GM12872 (cell line): ENCODE results near the gene CLASRP.

Source experiments
- TF ChIP-seq, protein P1 (sequence below): IDR thresholded peaks from 3 replicates; pipeline ENCODE4 v1.5.1; 2011; ENCODE audit warnings: low read depth, mild to moderate bottlenecking, low read length, moderate library complexity; ENCODE audit not compliant: insufficient read depth

Gene CLASRP

DNA sequence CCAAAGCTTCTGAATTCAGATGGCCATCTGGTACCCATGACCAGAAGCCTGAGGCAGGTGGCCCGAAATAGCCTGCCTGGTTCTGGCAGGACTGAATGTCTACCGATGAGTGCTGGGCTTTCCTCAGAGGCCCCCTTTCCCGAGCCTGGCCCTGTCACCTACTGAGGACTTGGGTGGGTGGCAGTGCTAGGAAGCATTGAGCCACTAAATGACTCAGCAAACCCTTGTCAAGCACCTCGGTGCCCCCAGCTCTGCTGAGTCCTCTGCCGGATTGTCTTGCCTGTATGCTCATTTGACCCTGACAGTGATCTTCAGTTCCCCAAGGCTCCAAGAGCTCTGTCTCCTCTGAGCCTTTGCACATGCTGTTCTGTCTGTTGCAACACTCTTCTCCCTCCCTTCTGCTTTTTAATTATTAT lies 72.0 kb downstream of the CLASRP start:
- TF ChIP-seq, protein P1, sequence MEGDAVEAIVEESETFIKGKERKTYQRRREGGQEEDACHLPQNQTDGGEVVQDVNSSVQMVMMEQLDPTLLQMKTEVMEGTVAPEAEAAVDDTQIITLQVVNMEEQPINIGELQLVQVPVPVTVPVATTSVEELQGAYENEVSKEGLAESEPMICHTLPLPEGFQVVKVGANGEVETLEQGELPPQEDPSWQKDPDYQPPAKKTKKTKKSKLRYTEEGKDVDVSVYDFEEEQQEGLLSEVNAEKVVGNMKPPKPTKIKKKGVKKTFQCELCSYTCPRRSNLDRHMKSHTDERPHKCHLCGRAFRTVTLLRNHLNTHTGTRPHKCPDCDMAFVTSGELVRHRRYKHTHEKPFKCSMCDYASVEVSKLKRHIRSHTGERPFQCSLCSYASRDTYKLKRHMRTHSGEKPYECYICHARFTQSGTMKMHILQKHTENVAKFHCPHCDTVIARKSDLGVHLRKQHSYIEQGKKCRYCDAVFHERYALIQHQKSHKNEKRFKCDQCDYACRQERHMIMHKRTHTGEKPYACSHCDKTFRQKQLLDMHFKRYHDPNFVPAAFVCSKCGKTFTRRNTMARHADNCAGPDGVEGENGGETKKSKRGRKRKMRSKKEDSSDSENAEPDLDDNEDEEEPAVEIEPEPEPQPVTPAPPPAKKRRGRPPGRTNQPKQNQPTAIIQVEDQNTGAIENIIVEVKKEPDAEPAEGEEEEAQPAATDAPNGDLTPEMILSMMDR: no peak

DNA sequence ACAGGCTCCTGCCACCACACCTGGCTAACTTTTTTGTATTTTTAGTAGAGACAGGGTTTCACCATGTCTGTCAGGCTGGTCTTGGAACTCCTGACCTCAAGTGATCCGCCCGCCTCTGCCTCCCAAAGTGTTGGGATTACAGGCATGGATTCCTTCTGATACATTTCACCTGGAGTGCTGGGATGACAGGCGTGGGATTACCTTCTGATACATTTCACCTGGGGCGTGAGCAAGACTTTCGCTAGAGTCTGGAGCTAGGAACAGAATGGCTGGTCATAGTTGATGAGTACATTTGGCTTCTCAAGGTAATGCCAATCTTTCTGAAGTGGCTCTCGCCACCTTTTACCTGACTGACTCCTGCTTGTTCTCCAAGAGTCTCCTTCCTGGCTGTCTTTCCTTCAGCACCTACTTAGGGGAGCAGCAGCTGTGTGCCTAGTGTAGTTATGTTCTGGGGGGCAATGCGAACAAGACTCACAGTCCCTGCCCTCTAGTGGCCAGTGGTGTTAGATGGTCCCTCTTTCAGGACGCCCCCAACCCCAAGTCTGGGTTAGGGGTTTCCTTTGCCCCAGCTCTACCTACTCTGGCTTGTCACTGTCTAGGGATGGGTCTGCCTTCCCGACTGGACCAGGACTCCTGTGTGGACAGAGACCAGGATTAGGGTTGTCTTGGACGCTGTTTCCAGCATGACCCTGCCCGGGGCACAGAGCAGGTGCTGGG lies 73.4 kb downstream of the CLASRP start:
- TF ChIP-seq, protein P1: no peak

DNA sequence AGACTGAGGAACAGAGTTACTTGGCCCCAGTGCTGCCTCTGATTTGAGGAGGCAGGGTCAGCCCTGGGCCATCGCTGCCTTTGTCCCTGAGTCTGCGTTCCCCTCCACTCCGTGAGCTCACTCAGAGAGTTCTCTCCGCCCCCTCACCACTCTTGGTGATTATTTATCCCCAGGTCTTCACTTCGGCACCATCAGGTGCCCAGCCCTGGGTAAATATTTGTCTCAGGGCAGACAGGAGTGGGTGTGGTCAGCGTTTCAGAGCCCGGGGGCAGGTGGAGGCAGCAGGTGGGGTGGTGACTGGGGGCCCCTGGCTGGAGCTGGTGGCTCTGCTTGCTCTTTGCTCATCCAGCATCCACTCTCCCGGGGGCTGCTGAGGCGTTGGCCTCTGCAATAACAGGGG lies 74.8 kb downstream of the CLASRP start:
- TF ChIP-seq, protein P1: no peak

DNA sequence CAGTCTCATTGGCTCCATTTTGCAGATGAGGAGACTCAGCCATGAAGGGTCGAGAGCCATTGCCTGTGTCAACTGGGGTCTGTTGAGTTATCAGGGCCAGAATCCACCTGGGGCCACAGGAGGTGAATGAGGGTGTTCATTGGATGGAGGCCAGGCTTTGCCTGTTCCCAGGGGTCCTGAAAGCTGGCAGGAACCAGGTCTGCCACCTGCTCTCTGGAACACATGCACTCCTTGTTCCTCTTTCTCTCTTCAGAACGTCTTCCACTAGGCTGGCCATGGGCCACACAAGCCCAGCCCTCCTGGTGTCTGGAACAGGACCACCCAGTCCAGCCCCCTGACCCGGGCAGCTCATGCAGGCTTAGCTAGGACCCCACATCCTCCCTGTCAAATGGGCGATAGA lies 75.3 kb downstream of the CLASRP start:
- TF ChIP-seq, protein P1: no peak

DNA sequence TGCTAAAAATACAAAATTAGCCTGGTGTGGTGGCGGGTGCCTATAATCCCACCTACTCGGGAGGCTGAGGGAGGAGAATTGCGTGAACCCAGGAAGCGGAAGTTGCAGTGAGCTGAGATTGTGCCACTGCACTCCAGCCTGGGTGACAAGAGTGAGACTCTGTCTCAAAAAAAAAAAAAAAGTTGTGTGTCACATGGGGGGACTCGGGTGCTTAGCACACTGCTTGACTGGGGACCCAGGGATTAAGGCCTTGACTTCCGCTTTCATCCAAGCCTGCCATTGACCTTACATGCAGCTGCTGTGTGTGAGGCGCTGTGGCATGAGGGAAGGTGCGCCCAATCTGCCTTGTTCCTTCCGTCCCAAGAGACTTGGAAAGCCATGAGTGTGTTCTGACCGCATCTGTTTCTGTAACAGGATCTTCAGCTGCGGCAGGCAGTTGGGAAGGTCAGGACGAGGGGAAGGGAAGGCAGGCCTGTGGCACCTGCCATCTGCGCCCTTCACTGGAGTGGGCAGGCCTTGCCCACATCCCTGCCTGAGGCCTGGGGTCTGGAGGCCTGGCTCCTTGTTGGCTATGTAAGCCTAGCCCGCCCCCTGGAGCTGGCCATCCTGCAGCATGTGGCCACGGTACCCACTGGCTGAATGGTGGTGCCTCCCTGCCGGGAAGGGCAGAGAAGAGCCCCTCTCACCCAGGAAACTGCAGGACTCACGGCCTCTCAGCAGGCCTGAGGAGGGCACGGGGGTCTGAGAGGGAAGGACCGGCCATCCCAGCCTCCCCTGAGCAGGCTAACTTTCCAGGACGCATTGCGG lies 77.2 kb downstream of the CLASRP start:
- TF ChIP-seq, protein P1: no peak

DNA sequence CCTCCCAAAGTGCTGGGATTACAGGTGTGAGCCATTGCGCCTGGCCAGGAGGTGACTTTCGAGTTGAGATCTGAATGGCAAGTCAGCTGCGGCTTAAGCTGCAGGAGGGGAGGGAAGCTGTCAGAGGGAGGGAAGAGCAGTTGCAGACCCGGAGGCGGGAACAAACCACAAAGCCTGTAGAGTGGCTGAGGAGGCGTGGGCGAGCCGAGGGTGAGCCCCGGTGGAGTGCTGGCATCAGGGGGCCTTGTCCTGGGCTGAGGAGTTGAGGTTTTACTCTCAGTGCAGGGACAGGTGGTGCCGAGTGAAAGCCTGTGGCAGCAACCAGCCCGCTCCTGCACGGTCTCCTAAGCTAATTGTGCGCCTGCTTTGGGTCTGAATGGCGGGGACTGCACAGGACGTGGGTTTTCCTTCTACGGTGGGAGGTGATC lies 78.3 kb downstream of the CLASRP start:
- TF ChIP-seq, protein P1: no peak

DNA sequence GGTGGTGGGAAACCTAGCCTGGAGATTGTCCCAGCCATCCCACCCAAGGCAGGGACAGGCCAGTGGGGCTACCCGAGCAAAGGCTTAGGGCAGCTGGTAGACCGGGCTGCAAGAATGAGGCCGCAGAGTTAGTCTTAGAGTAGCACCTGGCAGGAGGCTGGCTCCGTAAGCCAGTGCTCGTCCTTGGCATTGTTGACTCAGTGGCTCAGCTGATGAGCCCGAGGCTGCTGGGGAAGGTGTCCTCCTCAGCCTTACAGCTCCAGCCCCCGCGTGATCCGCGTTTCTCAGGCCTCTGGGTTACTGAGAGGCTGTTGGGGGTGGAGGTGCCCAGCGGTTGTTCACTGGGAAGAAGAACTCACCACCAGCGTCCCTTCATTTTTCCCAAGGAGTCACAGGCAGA lies 78.8 kb downstream of the CLASRP start:
- TF ChIP-seq, protein P1: no peak
